Stimulated activated CD8-positive, alpha-beta memory T cell treated with anti-CD3 and anti-CD28 coated beads, Interleukin-4, amount 100 ng/mL, for 24 hours (primary cell): ENCODE measurements around the gene GADD45G.

ENCODE experiments used
- DNase-seq: peaks from one replicate; pipeline ENCODE4 v3.0.0-alpha.2; 2020; ENCODE audit warnings: low read depth

The GADD45G gene

DNA sequence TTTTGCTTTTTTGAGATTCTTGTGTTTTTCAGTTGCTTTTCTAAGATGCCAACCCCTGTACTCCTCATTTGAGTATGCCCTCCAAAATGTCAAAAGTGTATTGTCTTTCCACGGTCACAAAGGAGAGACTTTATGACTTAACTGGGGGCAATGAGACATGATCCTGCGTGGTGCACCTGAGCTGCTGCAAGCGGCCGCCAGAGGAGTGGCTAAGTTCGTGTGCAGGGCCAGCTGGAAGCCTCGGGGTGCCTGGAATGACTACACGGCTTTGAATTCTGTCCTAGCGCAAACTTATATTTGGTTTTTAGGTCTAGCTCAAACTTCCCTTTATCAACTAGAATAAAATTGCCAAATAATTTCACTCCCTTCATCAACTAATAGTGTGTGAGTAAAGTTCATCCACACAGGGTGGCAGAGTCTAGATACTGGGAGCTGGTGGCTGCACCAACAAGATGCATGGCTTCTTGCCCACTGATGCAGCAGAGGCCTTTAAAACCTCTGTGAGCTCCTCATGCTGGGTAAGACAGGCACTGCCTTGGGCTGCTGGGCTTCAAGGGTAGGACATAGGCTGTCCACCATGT, 4.7 kb downstream of the GADD45G start:
- DNase-seq, result no peak

DNA sequence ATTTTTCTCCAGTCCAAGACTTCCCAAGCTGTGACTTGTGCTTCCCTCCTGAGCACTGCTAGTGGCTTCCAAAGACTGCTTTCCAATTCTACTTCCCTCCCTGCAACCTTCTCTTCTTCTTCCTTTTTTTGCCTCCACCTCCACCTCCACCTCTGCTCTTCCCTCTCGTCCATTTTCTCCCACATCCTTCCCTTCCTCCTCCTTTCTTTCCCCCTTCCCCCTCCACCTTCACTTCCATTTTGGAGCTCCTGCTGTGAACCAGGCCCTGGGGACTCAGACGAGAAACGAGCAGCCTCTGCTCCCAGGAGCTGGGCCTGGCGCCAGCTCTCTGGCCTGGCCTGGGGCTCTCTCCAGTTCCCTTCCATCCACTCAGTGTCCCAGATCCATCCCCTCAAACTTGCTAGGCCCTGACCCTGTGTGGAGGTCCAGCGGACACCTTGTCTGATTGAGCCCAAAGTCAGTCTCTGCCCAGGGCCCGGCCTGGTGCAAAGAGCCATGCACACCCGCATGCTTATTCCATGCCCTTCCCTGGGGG, 5.6 kb downstream of the GADD45G start:
- no peak for DNase-seq

DNA sequence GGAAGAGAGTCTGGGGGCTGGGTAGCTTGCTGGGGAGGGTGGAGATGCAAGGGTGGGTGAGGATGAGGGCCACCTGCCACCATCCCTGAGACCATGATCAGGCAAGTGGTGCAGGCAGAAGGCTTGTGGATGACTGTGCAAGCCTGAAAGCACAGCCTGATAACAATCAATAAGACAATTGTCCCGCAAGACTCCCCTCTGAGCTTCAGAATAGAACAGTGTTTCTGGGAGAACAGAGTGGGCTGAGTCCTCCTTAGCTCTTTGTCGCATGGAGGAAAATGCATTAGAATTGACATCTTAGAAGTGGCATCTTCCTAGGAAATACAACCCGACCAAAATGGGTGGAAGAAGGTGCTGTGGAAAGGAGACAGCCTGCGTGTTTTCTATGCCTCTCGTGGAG, 6.6 kb downstream of the GADD45G start:
- DNase-seq, result no peak

GRCh38 chr9:89612566-89613278, 7.9 kb downstream of the GADD45G start:
- DNase-seq, result no peak

DNA sequence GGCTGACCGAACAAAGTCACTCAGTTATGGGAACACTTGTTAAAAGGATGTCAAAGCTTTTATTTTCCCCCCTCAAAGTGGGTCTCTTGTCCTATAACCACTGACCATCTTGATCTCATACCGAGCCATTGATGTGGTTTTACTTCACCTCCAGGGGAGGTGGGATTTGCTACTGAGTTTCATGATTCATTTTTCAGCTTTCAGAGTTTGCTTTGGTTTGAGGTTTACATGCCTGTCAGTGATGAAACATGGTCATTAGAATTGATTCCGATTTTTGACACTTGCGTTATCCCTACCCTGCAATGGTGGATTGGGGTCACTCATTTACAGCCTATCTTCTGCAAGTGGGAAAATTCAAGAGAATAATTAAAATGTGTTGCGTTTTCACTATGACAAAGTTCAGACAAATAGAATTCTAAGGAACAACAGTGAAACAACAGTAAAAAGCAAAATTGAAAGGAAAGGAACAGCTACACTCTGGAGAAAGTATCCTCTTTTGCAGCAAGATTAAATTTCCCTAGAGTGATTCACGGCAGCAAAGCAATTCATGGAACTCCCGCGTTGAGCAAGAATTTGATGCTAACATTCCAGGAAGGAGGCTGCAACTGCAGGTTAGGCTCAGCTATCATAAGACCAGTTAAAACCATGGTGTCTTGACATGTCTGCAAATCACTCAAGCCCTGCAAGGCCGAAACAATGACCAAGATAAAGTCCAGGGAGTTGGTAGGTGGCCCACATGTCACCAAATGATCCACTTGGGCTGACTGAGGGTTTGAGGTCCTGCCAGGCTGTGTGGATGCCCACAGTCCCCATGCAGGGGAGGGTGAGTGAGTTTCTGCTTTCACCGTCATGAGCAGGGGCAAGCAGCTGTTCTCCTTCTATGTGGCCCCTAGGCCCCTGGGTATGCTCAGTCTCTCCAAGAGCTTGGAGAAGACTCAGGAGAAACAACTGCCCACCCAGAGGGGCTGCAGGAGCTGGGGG, 9.4 kb downstream of the GADD45G start:
- DNase-seq, result no peak

- DNase-seq, result no peak
Measured at GRCh38 chr9:89615661-89616060, 10.8 kb downstream of the GADD45G start.

GRCh38 chr9:89616411-89616810, 11.6 kb downstream of the GADD45G start:
- DNase-seq, result no peak

DNA sequence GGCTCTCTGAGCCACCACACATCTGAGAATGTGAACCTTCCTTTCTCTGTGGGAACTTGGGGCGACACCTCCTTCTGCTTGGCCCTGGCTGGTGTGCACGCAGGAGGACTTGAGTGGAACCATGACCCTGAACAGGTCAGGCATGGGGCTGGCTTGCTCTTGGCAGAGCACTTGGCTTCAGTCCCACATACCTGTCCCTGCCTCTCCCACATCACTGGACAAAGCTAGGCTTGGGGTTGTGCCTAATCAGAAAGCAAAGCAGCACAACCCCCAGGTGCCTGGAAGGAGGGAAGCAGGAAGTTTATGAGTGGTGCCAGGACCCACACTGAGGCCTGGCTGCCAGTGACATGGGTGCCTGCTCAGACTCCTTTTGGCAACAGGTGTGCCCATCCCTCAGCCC, 13.2 kb downstream of the GADD45G start:
- no peak for DNase-seq

DNA sequence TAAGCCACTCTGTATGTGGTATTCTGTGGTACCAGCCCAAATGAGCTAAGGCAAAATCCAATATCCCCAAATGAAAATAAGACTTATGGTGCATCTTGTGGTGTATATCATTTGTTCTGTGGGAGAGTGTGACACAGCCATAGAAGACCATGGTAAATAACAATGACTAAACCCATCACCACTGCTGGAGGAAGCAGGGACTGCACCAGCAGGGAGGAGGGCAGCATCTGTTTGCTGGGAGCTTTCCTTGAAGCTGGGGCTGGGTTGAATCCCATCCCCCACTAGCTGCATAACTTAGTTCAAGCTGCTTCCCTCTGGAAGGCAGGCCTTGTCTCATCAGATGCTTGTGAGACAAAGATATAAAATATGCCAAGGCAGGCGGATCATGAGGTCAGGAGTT, 14.2 kb downstream of the GADD45G start:
- no peak for DNase-seq

GRCh38 chr9:89619424-89620138, 14.8 kb downstream of the GADD45G start:
- no peak for DNase-seq

- DNase-seq, result no peak
Measured at GRCh38 chr9:89621031-89621430, 16.2 kb downstream of the GADD45G start.

DNA sequence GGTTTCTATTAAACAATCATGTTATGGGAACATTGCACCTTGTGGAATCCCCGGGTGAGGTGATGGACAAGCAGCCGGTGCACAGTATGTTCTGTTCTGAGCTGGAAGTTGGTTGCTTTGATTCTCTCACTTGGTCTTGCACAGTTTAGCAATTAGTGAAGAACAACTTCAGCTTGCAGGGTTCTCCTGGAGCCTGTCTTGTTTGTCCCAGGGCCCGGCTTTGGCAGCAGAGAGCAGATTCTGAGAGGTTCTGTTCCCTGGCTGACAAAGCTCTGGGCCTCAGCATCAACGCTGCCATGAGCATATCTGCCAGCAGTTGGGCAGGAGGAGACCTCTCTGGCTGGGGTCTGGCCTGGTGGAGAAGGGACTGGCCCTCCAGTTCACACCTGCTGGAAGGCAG, 16.9 kb downstream of the GADD45G start:
- no peak for DNase-seq

- DNase-seq, result no peak
Measured at GRCh38 chr9:89622933-89623861, 18.4 kb downstream of the GADD45G start.

DNA sequence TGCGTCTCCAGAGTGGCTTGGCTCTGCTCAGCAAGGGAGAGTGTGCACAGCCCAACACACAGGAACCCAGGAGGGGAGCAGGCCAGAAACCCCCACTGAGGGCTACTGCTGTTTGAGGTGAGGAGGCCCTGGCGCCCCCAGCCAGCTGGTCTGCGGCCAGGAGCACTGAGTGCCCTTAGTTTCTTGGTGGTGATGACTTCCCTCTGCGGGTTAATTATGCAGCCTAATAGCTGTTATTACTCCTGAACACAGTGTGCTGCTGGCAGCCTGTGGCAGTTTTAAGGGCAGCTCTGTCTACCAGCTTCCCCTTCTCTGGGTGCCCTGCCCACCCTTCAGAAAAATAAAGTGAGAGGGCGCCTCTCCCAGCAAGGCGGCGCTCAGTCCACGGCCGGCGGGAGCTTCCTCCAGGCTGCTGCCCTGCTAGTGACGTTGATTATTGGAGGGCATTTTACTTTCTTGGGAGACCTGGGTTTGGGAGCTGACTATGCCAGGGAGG, 19.2 kb downstream of the GADD45G start:
- no peak for DNase-seq

GRCh38 chr9:89625721-89626687, 21.2 kb downstream of the GADD45G start:
- DNase-seq, result no peak

- no peak for DNase-seq
Measured at GRCh38 chr9:89626741-89627265, 22.0 kb downstream of the GADD45G start.

DNA sequence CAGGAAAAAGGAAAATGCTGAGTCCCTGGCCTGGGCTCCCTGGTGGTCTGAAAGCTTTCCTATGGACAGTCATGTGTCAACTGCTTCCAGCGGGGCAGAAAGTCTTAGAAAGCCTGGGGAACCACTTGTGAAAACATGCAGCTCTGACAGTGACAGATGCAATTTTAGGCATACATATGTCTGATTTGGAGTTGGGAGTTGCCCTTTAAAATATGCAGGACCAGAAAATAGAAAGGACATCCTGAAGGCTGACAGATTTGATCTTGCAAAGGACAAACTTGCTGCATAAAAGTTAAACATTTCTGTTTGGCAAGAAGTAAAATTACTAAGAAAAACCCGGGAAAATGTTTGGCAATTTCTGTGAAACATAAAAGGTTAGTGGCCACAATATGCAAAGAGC, 23.8 kb downstream of the GADD45G start:
- DNase-seq, result no peak

DNA sequence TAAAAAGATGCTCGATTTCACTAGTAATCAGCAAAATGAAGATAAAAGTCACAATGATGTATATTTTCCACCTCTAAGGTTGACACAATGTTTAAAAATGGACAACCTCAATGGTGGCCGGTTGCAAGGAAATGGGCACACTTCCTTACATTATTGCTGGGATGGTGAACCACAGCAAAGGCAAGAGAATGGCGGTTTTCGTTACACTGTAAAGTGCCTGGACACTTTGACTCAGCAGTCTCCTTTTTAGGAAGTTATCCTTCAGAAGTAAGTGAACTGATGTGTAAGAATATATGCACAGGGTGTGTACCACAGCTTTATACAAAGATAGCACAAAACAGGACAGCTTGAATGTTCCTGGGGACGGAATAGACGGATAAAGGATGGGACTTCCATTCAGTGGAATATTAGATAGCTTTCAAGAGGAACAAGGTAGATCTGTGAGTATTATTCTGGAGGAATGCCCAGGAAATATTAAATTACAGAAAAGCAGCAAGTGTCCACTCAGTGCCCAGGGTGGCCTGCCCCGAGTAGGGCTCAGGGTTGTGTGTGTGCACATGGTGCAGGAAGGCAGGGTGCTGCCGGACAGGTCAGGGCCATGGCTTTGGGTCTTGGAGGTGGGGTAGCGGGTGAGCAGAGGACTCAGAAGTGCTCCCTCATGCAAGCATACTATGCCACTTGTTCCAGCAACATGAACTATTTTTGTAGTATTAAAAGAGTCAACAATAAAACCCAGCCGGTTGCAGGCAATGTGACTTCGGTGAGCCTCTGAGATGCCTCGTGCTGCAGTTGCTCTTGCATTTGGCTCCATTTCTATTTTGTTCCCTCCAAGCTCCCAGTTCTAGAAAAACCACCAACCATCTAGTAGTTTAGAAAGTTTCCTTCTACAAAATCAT, 24.5 kb downstream of the GADD45G start:
- DNase-seq, result no peak
